GM12872 (cell line): Measurements from ENCODE around the gene MCTP2.

ENCODE experiments used
- TF ChIP-seq, protein P1 (sequence below): IDR thresholded peaks from 3 replicates; pipeline ENCODE4 v1.5.1; 2011; ENCODE audit warnings: low read depth, mild to moderate bottlenecking, low read length, moderate library complexity; ENCODE audit not compliant: insufficient read depth

The MCTP2 gene

DNA sequence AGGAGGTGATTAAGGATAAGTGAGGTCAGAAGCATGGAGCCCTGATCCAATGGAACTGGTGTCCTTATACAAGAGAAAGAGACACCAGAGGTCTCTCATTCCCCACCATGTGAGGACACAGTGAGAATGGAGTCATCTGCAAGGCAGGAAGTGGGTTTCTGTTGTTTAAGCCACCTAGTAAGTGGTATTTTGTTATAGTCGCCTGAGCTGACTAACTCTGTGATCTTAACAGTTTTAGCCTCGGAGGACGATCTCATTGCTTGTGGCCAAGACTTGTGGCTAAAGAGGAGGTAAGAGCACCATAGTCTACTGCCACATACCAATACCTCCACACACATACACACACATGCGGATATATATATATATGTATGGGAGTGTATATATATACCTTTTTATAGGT lies 73.8 kb downstream of the MCTP2 start:
- TF ChIP-seq, protein P1, sequence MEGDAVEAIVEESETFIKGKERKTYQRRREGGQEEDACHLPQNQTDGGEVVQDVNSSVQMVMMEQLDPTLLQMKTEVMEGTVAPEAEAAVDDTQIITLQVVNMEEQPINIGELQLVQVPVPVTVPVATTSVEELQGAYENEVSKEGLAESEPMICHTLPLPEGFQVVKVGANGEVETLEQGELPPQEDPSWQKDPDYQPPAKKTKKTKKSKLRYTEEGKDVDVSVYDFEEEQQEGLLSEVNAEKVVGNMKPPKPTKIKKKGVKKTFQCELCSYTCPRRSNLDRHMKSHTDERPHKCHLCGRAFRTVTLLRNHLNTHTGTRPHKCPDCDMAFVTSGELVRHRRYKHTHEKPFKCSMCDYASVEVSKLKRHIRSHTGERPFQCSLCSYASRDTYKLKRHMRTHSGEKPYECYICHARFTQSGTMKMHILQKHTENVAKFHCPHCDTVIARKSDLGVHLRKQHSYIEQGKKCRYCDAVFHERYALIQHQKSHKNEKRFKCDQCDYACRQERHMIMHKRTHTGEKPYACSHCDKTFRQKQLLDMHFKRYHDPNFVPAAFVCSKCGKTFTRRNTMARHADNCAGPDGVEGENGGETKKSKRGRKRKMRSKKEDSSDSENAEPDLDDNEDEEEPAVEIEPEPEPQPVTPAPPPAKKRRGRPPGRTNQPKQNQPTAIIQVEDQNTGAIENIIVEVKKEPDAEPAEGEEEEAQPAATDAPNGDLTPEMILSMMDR: no peak

- TF ChIP-seq, protein P1: no peak
These were observed 75.6 kb downstream of the MCTP2 start for GRCh38 chr15:94306700-94307650.

- TF ChIP-seq, protein P1: no peak
These were observed 81.6 kb downstream of the MCTP2 start for GRCh38 chr15:94312946-94313345.

DNA sequence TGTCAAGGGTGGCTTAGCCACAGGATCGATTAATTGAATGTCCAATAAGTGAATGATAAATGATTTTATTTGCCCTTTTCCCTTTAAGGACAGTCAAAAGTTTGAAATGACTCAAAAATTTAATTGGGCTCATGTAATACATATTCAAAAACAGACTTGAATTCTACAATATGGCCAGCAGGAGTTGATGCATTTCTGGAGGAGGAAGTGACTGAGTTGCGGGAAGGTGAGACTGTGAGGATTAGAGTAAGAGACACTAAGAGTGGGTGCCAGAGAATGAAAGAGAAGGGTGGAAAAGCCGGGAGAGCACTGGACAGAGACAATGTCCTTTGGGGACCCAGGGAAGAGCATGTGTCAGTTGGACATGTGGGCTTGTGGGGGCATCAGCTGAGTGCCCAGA lies 83.3 kb downstream of the MCTP2 start:
- TF ChIP-seq, protein P1: no peak

GRCh38 chr15:94317211-94317610 lies 85.8 kb downstream of the MCTP2 start:
- TF ChIP-seq, protein P1: no peak

GRCh38 chr15:94322141-94322540 lies 90.8 kb downstream of the MCTP2 start:
- TF ChIP-seq, protein P1: no peak

GRCh38 chr15:94323076-94323475 lies 91.7 kb downstream of the MCTP2 start:
- TF ChIP-seq, protein P1: peak; percentile 18; the same call in 1 of the 3 replicates
